Esophagus muscularis mucosa (tissue), 4 donors: Measurements from ENCODE around the gene KRT28. TPM values are rescaled to one million over a fixed set of nuclear protein-coding genes. Genes with fewer than 3 reads are reported as not detected.

Experiments used
- DNase-seq: peaks from one replicate; pipeline ENCODE4 v3.0.0-alpha.2; 2017; ENCODE audit errors: extremely low spot score
- H3K27ac ChIP-seq, 4 donors: fragments of 200-600 bp; sonication (generic); replicated peaks in 1 of 4; 1 replicate in 3 of 4; 2 replicates in 1 of 4; pipeline ENCODE4 v1.5.1; 2016 to 2019; ENCODE audit warnings: mild to moderate bottlenecking in 1 of 4
- H3K27me3 ChIP-seq, 4 donors: fragments of 200-600 bp; sonication (generic); one replicate each; pipeline versions ENCODE4 v1.5.1 to v1.6.0; 2016 to 2019
- H3K36me3 ChIP-seq, 4 donors: fragments of 200-600 bp; sonication (generic); one replicate each; pipeline ENCODE4 v1.5.1; 2016 to 2019
- H3K4me1 ChIP-seq, 4 donors: fragments of 200-600 bp; sonication (generic); one replicate each; pipeline ENCODE4 v1.5.1; 2016 to 2019
- H3K4me3 ChIP-seq, 4 donors: fragments of 200-600 bp; sonication (generic); 1 replicate in 2 of 4; 2 replicates in 2 of 4; pipeline ENCODE4 v1.5.1; 2016 to 2019; ENCODE audit warnings: mild to moderate bottlenecking in 4 of 4, moderate library complexity in 1 of 4
- H3K9me3 ChIP-seq, 4 donors: fragments of 200-600 bp; sonication (generic); 1 replicate in 3 of 4; 2 replicates in 1 of 4; pipeline ENCODE4 v1.5.1; 2016 to 2019
- EP300 ChIP-seq: sonication (generic); formaldehyde crosslinking; IDR thresholded peaks from one replicate; pipeline ENCODE4 v1.6.1; 2017; ENCODE audit warnings: antibody characterized with exemption
- POLR2A ChIP-seq: fragments of 450-650 bp; IDR thresholded peaks from one replicate; pipeline ENCODE4 v1.6.1; 2017; ENCODE audit warnings: antibody characterized with exemption, moderate library complexity, mild to moderate bottlenecking, low read depth
- POLR2AphosphoS5 ChIP-seq, 2 donors: sonication (generic); formaldehyde crosslinking; IDR thresholded peaks; one replicate each; pipeline ENCODE4 v1.6.1; 2017; ENCODE audit warnings: antibody characterized with exemption in 2 of 2
- WGBS: methylation state at CpG from one replicate; pipeline ENCODE4 v1.1.5; 2018; 5-methylcytosine and 5-hydroxymethylcytosine counted together
- intact Hi-C: fragments of 100-400 bp; cut with DNase I; formaldehyde crosslinking; loops from one replicate; pipeline ENCODE4 v1.15.1; 2023
- total RNA-seq, 4 donors: library from RNA; depleted of rRNA; stranded (reverse); fragments of >200 nt; gene quantifications; one replicate each; pipeline versions ENCODE4 v1.1.0 to v1.2.1, GENCODE V29; 2016
- TF ChIP-seq, protein P1 (sequence below), 3 experiments: fragments of 200-600 bp in 2 of 3; fragments of 450-650 bp in 1 of 3; sonication (generic) in 2 of 3; IDR thresholded peaks; one replicate each; pipeline ENCODE4 v1.5.1; 2017 to 2019; ENCODE audit warnings: antibody characterized with exemption in 3 of 3, mild to moderate bottlenecking in 2 of 3, moderate library complexity in 1 of 3

KRT28 gene
- total RNA-seq, 4 donors from 2014 or later: not detected

DNA sequence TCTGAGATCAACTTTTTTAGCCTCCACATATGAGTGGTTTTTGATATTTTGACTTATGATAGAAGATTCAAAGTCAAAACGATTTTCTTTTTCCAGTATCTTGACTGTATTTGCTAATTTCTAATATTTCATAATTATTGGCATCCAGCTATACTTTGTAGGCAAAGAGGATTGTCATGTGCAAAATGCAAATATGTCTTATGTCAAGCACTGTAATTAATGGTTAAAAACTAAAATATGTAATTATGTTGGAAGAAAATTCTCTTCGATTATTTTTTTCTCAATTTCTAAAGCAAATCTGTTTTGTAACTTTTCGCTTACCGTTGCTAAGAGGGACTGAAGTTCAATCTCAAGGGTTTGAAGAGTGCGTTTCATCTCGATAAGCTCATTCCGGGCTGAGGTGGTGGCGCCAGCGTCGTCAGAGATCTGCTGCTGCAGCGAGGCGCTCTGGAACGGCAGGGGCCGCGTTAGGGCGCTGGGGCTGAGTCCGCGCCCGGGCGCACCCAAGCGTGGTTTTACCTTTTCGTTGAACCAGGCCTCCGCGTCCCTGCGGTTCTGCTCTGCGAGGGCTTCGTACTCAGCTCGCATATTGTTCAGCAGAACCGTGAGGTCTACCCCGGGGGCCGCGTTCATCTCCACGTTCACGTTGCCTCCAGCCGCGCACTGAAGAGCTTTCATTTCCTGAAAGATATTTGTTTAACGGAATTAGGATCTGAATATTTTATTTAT is 20.4 kb downstream of the KRT28 start:
- Histone ChIP-seq H3K4me3 (peak overlapping the region; percentile 10 to 37 (median 25)), H3K36me3 (no peaks in the 10 kb centered on the region), H3K4me1 (no peaks in the 10 kb centered on the region), H3K27ac (no peak overlapping the region), H3K9me3 (no peaks in the 10 kb centered on the region), H3K27me3 (peaks cover 0 to 59% (median 13%) of the 10 kb centered on the region in 4 donors)
- TF ChIP-seq POLR2A (no peak), EP300 (no peak)
- TF ChIP-seq, protein P1, sequence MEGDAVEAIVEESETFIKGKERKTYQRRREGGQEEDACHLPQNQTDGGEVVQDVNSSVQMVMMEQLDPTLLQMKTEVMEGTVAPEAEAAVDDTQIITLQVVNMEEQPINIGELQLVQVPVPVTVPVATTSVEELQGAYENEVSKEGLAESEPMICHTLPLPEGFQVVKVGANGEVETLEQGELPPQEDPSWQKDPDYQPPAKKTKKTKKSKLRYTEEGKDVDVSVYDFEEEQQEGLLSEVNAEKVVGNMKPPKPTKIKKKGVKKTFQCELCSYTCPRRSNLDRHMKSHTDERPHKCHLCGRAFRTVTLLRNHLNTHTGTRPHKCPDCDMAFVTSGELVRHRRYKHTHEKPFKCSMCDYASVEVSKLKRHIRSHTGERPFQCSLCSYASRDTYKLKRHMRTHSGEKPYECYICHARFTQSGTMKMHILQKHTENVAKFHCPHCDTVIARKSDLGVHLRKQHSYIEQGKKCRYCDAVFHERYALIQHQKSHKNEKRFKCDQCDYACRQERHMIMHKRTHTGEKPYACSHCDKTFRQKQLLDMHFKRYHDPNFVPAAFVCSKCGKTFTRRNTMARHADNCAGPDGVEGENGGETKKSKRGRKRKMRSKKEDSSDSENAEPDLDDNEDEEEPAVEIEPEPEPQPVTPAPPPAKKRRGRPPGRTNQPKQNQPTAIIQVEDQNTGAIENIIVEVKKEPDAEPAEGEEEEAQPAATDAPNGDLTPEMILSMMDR (IDR thresholded peaks at IDR 0.05): no peak
- DNase-seq: no peak
- intact Hi-C loops: no loop called here
- 35% methylated on average over 26 of the region's 37 CpGs for WGBS

DNA sequence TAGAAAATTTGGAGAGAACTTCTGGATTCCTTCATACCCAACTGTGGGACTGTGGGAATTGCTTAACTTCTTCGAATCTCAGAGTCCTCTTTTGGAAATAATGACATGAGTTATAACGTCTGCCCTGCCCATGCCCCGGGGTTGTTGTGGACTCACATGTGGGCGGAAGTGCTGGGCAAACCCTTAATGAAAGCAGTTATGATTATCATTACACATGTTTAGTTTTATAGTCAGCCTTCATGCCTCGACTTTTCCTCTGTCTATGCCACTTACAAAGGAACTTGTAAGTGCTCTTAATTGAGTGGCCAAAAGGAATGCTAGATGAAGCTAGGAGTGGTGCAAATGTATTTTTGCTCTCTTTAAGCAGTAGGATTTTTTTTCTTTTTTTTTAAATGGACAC is 21.3 kb downstream of the KRT28 start:
- intact Hi-C loops: no loop called here
- peaks cover 0 to 63% (median 13%) of the 10 kb centered on the region in 4 donors for H3K27me3 ChIP-seq
- WGBS: 73% methylated on average over 5 of the region's 5 CpGs
- H3K36me3 ChIP-seq: no peaks in the 10 kb centered on the region
- no peaks in the 10 kb centered on the region for H3K9me3 ChIP-seq
- H3K4me3 ChIP-seq: no peak overlapping the region
- DNase-seq: no peak
- no peak for TF ChIP-seq EP300
- TF ChIP-seq, protein P1 (IDR thresholded peaks at IDR 0.05): no peak
- no peak for TF ChIP-seq POLR2AphosphoS5 (IDR thresholded peaks at IDR 0.05)
- no peak for TF ChIP-seq POLR2A
- no peak overlapping the region for H3K27ac ChIP-seq
- no peaks in the 10 kb centered on the region for H3K4me1 ChIP-seq

DNA sequence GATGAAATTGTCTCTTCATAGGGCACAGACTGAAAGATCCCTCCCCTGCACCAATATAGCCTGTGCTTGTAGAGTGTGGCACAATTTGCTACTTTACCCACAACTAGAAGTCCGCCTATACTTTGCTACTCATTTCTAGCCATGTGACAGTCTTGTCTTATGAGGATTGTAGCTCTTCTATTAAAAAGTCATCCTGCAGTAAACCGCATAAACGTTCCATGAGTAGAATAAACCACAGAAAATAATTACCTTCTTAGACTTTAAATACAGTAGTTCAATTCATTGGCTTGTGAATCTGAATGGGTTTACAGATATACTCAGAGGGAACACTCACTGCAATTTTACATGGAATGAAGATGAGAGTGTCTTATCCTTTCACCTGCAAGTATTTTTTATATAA is 21.8 kb downstream of the KRT28 start:
- Histone ChIP-seq H3K9me3 (no peaks in the 10 kb centered on the region), H3K4me1 (no peaks in the 10 kb centered on the region), H3K36me3 (no peaks in the 10 kb centered on the region), H3K27ac (no peak overlapping the region), H3K27me3 (peaks cover 0 to 63% (median 13%) of the 10 kb centered on the region in 4 donors), H3K4me3 (no peak overlapping the region)
- intact Hi-C loops: no loop called here
- no peak for TF ChIP-seq EP300
- TF ChIP-seq, protein P1 (IDR thresholded peaks at IDR 0.05): no peak
- no peak for TF ChIP-seq POLR2AphosphoS5 (IDR thresholded peaks at IDR 0.05)
- no peak for TF ChIP-seq POLR2A
- no peak for DNase-seq
- WGBS: 85% methylated on average over 3 of the region's 3 CpGs

DNA sequence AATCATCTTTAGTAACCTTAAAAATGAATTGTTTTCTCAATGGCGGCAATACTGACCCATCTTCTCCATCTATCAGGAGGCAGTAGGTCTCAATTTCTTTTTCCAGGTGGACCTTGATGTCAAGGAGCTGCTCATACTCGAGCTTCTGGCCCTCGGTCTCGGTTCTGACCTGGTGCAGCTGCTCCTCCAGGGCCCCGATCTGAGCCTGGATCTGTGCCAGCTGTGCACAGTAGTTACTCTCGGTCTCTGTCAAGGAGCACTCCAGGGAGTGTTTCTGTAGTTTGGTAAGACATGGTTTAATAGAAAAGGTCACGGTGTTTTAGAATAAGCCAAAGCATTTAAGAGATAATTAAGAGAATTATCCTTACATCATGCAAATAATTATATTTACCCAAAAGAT is 22.3 kb downstream of the KRT28 start:
- Histone ChIP-seq H3K9me3 (no peaks in the 10 kb centered on the region), H3K27ac (no peak overlapping the region), H3K27me3 (peaks cover 0 to 64% (median 13%) of the 10 kb centered on the region in 4 donors), H3K36me3 (no peaks in the 10 kb centered on the region), H3K4me3 (no peak overlapping the region), H3K4me1 (no peaks in the 10 kb centered on the region)
- DNase-seq: no peak
- intact Hi-C loops: no loop called here
- 62% methylated on average over 7 of the region's 7 CpGs for WGBS
- no peak for TF ChIP-seq POLR2A
- no peak for TF ChIP-seq POLR2AphosphoS5 (IDR thresholded peaks at IDR 0.05)

DNA sequence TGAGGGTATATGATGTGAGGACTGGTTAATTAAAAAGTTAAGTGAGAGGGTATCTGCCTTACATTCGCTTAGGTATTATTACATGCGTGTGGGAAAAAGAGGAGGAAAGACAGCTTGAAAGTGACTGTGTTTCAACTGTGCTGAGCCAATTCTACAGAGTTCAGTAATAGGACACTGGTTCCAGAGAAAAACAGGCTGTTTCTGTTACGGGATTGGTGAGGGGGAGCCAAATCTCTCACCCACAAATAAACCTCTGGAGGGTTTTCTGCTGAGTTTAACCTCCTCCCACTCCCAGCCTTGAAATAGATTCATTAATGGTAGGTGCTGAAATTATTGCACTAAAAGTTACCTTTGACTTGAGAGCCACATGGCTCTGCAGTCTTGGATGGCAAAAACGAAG is 23.8 kb downstream of the KRT28 start:
- no peak for DNase-seq
- Histone ChIP-seq H3K9me3 (no peaks in the 10 kb centered on the region), H3K27me3 (peaks cover 0 to 59% (median 13%) of the 10 kb centered on the region in 4 donors), H3K27ac (no peak overlapping the region), H3K4me1 (no peaks in the 10 kb centered on the region), H3K36me3 (no peaks in the 10 kb centered on the region), H3K4me3 (no peak overlapping the region)
- WGBS: 65% methylated on average over 4 of the region's 4 CpGs
- intact Hi-C loops: no loop called here
- no peak for TF ChIP-seq EP300
- TF ChIP-seq, protein P1 (IDR thresholded peaks at IDR 0.05): no peak
- no peak for TF ChIP-seq POLR2AphosphoS5 (IDR thresholded peaks at IDR 0.05)
- no peak for TF ChIP-seq POLR2A
